ENCODE data around the gene HSPB9.

HSPB9 gene

DNA sequence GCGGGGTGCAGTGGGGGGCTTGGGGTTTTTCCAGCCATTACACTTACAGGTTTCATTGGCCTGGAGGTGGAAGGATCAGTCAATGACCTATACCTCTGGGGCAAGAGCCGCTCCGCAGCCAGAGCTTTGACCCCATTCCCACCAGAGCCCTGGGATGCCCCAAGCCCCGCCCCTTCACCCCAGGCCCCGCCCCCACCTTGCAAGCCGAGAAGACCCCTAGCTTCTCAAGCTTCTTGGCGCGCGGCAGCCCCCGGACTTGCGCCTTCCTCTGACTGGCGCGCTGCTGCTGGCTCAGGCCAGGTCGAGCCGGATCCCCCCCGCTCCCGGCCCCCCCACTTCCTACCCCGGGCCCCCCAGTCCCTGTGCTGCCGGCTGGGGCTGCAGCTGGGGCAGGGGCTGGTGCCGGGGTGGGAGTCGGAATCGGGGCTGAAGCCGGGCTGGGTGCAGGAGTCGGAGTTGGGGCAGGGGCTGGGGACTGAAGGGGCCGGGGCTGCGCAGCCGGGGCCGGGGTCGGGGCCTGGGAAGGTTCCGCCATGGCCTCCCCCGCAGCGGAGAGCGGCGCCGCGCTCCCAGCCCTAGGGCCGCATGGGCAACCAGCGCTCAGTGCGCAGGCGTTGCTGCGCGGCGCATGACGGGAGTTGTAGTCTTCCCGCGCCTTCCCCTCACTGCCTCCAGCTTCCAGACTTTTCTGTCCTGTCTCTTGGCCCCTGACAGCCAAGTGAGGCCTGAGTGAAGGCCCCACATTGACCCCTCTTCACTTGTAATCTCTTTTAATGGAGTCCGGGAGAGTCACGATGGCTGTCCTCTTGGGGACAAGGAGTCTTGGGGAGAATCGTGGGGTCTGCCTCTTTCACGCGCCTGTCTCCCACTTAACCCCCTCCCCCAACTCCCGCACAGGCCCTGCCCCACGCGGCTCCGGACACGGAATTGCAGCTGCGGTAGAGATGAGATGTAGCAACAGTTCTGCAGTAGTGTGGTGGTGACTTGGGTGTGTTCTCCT lies 1.5 kb upstream of the HSPB9 start, which contains the start of gene KAT2A:
KAT2A (minus strand) TSS at position 598 of the 1,000 bp plus-strand sequence; CDS start at position 535, 63 bp downstream.
- H3K27me3 Mint-ChIP-seq, result no peaks in the 10 kb centered on the region
- peak within 1 kb of the TSS; percentile 77 for H3K4me3 Mint-ChIP-seq
- H3K36me3 Mint-ChIP-seq (ENCODE audit: low read depth), result peaks cover 30% of the 10 kb centered on the region
- H3K27ac Mint-ChIP-seq, result peak within 1 kb of the TSS; percentile 78
- H3K9me3 Mint-ChIP-seq, result no peaks in the 10 kb centered on the region
- peaks cover 35% of the 10 kb centered on the region for H3K4me1 Mint-ChIP-seq (ENCODE audit: low read depth)

DNA sequence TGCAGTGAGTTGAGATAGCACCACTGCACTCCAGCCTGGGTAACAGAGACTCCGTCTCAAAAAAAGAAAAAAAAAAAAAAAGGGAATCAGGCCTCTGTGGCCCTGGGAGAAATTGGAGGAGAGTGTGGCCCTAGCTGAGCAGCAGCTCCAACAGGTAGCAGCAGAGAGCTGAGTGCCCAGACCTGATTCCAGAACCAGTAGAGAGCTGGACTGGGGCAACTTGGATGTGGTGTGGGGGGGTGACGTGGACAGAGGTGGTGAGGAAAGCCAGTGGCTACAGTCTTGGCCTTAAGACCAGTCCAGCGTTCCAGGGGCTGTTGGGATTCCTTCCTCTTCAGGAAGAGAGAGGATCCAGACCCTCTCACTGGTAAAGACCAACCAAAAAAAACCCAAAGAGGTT lies 1.7 kb downstream of the HSPB9 start:
- no peak overlapping the region for H3K27ac Mint-ChIP-seq

DNA sequence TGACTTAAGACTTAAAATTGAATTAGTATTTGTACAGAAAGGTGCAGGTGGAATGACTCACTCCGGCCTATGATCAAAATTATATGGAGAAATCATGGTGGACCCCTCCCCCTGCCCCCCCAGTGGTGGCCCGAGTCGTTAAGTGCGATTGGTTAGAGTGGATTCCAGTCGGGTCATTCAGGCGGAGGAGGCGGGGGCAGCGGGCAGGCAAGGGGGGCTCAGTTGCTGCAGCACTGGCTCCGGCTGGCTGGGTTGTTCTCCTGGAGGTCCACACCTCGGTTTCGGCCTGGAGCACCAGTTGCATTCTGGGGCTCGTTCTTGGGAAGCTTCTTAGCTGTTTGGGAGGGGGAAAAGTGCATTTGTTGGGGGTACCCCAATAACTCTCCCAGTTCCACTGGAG lies 3.0 kb downstream of the HSPB9 start:
- H3K27ac Mint-ChIP-seq, result no peak overlapping the region
- no peak overlapping the region for H3K4me3 Mint-ChIP-seq
- peaks cover 15% of the 10 kb centered on the region for H3K4me1 Mint-ChIP-seq (ENCODE audit: low read depth)
- no peaks in the 10 kb centered on the region for H3K9me3 Mint-ChIP-seq
- peaks cover 36% of the 10 kb centered on the region for H3K36me3 Mint-ChIP-seq (ENCODE audit: low read depth)
- H3K27me3 Mint-ChIP-seq, result no peaks in the 10 kb centered on the region

More for the DNA sequence above, 1.7 kb downstream of the HSPB9 start:
- no peaks in the 10 kb centered on the region for H3K27me3 Mint-ChIP-seq
- peaks cover 26% of the 10 kb centered on the region for H3K36me3 Mint-ChIP-seq (ENCODE audit: low read depth)
- peaks cover 25% of the 10 kb centered on the region for H3K4me1 Mint-ChIP-seq (ENCODE audit: low read depth)
- no peak overlapping the region for H3K4me3 Mint-ChIP-seq
- H3K9me3 Mint-ChIP-seq, result no peaks in the 10 kb centered on the region

DNA sequence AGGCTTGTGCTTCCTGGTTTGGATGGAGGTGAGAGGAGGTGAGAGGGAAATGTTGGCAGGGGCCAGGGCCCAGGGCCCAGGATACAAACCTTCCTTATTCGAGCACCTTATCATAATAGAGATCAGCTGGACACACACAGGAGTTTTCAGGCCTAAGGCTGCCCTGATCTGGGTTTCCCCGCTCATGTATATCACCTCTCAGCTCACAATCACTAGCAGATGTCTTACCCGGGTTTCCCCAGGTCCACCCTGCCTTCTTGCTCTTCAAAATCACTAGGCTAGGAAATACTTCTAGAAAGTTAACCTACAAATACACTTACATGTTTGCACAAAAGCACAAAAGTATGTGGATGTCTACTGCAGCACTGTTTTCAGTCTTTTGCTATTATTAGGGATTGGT lies 4.2 kb downstream of the HSPB9 start:
- no peak overlapping the region for H3K4me3 Mint-ChIP-seq
- peaks cover 43% of the 10 kb centered on the region for H3K36me3 Mint-ChIP-seq (ENCODE audit: low read depth)
- H3K9me3 Mint-ChIP-seq, result no peaks in the 10 kb centered on the region
- peaks cover 21% of the 10 kb centered on the region for H3K4me1 Mint-ChIP-seq (ENCODE audit: low read depth)
- H3K27me3 Mint-ChIP-seq, result no peaks in the 10 kb centered on the region
- H3K27ac Mint-ChIP-seq, result peak overlapping the region; percentile 14

DNA sequence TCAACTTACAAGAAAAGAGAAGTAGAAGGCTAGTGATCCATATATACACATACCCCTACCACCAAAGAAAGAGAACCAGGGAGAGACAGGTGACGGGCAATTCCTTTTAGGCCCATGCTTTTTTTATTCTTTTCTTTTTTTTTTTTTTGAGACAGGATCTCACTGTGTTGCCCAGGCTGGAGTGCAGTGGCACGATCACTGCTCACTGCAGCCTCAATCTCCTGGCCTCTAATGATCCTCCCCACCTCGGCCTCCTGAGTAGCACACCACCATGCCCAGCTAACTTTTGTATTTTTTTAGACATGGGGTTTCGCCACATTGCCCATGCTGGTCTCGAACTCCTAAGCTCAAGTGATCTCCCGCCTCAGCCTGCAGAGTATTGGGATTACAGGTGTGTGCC lies 4.8 kb downstream of the HSPB9 start:
- Mint-ChIP-seq H3K36me3 (ENCODE audit: low read depth) (peaks cover 43% of the 10 kb centered on the region), H3K4me1 (ENCODE audit: low read depth) (peaks cover 27% of the 10 kb centered on the region), H3K4me3 (no peak overlapping the region), H3K9me3 (no peaks in the 10 kb centered on the region), H3K27me3 (no peaks in the 10 kb centered on the region), H3K27ac (peak overlapping the region; percentile 14)

DNA sequence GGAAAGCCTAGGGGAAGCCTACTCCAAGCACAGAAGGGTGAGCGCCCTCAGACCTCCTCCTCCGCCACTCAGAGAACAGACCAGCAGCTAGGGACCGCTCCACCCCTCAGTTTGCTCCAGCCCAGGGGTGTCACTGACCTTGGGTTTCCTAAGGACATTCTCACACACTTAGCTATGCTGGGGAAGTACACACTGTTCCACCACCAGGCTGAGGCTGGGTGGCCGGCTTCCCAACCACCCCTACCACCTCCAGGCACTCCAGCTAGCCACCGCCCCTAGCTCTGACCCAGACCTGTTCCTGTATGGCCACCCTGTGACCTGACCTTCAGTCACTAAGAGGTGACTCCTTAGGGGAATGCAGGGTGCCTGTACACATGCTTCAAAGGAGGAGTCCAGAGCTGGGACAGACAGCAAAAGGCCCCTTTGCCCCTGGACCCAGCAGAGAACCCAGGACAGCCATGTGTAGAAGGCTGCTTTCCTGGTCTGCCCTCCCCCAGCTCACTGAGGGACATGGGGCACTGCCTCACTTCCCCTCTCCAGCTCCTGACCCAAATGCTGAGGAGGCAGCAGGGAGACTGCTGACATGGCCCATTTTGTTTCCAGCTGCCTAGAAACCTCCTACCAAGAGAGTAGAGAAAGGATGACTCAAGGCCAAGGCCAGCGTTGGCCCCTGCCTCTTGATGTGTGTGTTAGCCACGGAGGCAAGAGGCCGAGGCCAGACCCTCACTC lies 6.7 kb downstream of the HSPB9 start:
- peak overlapping the region; percentile 61 for H3K27ac Mint-ChIP-seq
- H3K36me3 Mint-ChIP-seq (ENCODE audit: low read depth), result peaks cover 43% of the 10 kb centered on the region
- H3K9me3 Mint-ChIP-seq, result no peaks in the 10 kb centered on the region
- no peaks in the 10 kb centered on the region for H3K27me3 Mint-ChIP-seq
- H3K4me1 Mint-ChIP-seq (ENCODE audit: low read depth), result peaks cover 45% of the 10 kb centered on the region
- H3K4me3 Mint-ChIP-seq, result no peak overlapping the region

DNA sequence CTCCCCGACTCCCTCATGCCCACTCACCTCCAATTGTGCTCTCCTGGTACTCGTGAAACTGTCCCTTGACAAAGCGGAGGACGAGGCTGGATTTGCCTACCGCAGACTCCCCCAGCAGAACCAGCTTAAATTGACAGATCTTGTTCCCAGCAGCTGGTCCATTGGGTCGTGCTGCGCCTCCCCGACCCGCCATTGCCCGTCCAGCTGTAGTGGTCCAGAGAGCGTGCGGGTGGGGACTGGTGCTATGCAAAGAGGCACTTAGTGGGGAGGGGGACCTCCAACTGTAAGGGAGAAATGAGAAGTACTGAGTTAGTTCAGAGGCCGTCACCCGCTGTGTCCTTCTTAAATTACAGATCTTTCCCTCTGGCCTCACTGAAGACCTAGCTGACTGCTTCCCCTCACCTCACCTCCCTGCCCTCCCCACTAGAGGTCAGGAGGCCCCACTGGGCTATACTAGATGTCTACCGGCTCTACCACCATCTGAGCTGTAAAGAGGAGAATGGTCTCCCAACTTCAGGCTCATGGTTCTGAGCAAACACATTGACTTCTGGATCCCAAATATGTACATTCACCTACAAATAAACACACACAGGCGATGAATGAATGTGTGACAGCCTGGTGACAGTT lies 7.8 kb downstream of the HSPB9 start:
- Mint-ChIP-seq H3K4me1 (ENCODE audit: low read depth) (peaks cover 53% of the 10 kb centered on the region), H3K4me3 (no peak overlapping the region), H3K36me3 (ENCODE audit: low read depth) (peaks cover 49% of the 10 kb centered on the region), H3K9me3 (no peaks in the 10 kb centered on the region), H3K27me3 (no peaks in the 10 kb centered on the region), H3K27ac (peak overlapping the region; percentile 58)

DNA sequence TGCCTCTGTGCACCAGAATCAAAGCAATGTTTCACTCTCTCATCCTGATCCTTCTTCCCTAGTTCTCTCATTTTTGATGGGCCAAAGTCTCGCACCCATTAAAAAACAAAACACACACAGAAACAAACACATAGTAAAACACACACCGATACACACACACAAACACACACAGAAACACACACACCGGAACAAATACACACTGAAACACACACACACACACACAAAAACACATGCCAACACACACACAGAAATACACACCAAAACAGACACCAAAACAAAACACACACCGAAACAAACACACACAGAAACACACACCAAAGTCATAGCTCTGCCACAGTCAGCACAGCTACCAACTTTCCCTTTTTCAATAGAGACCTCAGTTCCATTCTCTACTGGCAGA lies 8.6 kb downstream of the HSPB9 start:
- Mint-ChIP-seq H3K4me1 (ENCODE audit: low read depth) (peaks cover 61% of the 10 kb centered on the region), H3K27ac (peak overlapping the region; percentile 13), H3K9me3 (no peaks in the 10 kb centered on the region), H3K4me3 (no peak overlapping the region), H3K36me3 (ENCODE audit: low read depth) (peaks cover 47% of the 10 kb centered on the region), H3K27me3 (no peaks in the 10 kb centered on the region)

DNA sequence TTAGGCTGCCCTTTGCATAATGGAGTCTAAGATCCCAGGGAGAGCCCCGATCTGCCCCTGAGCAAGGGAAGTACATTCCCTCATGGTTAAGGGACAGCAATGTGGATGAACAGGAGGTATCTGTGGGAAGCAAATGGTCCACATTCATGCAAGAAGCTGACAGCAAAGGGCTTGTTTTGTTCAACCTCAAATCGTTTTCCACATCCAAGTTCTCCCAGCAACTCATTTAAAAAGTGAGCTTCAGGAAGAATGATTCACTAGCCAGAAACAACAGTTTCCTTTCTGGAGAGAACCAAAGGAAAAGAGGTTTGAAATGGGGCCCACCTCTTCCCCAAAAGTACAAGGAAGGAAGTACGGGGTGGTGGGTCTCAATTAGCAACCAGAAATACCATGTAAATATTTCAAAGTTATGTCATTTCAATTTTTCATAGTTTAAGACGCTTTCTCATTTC lies 9.4 kb downstream of the HSPB9 start:
- Mint-ChIP-seq H3K27ac (no peak overlapping the region), H3K9me3 (no peaks in the 10 kb centered on the region), H3K27me3 (no peaks in the 10 kb centered on the region), H3K4me1 (ENCODE audit: low read depth) (peaks cover 69% of the 10 kb centered on the region), H3K36me3 (ENCODE audit: low read depth) (peaks cover 46% of the 10 kb centered on the region), H3K4me3 (no peak overlapping the region)

DNA sequence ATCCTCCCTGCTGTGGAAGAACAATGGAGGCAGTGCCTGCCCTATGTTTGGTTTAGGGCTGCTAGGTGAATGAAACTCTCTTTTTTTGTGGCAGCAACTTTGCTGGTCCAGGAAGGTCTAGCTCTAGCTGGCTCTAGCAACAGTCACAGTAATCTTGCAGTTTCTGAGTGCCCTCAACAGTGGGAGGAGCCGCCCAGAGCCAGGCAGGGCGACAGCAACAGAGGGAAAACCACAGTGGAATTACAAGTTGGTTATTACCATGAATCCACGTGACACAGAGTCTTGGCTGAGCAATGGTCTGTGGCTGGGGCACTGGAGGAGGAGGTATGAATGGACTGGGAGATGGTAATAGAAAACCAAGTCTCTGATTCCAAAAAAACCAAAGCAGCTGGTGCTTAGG lies 10.3 kb downstream of the HSPB9 start:
- Mint-ChIP-seq H3K4me1 (ENCODE audit: low read depth) (peaks cover 69% of the 10 kb centered on the region), H3K36me3 (ENCODE audit: low read depth) (peaks cover 45% of the 10 kb centered on the region), H3K4me3 (peak overlapping the region; percentile 25)

DNA sequence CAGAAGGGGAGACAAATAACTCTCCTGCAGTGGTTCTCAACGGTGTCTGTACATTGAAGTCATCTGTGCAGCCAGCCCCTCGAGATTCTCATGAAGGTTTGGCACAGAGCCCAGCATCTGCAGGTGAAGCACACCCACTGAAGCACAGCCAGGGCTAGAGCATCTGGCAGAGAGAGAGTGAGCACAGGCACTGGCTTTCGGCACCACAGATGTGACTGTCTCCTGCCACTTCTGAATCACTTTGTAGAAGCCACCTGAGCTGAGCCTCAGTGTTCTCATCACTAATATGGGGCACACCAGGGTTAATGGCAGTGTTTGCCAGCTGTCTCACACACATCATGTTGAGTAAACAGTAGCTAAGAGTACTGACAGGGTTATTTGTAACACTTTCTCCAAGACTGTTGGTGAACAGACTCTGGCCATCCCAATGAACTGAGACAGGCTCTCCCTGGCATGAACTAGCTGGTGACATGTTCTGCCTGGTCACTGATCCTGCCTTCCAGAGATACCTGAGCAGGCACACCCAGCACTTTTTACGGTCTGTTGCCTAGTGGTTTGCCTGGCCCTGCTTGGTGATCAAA lies 10.9 kb downstream of the HSPB9 start:
- peaks cover 41% of the 10 kb centered on the region for H3K36me3 Mint-ChIP-seq (ENCODE audit: low read depth)
- H3K4me3 Mint-ChIP-seq, result peak overlapping the region; percentile 25
- peak overlapping the region; percentile 82 for H3K27ac Mint-ChIP-seq
- no peaks in the 10 kb centered on the region for H3K27me3 Mint-ChIP-seq
- no peaks in the 10 kb centered on the region for H3K9me3 Mint-ChIP-seq
- H3K4me1 Mint-ChIP-seq (ENCODE audit: low read depth), result peaks cover 65% of the 10 kb centered on the region

More for the DNA sequence above, 10.3 kb downstream of the HSPB9 start:
- Mint-ChIP-seq H3K9me3 (no peaks in the 10 kb centered on the region), H3K27me3 (no peaks in the 10 kb centered on the region), H3K27ac (peak overlapping the region; percentile 82)

DNA sequence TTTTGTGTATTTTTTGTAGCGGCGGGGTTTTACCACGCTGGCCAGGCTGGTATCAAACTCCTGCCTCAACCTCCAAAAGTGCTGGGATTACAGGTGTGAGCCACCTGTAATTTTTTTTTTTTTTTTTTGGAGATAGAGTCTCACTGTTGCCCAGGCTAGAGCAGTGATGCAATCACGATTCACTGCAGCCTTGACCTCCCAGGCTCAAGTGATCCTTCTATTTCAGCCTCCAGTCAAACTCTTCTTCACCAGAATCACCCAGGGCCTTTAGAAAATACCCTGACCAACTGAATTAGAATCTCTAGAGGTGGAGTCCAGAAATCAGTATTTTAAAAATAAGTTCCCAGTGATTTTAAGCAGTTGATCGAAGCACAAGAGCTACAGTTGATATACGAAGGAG lies 12.5 kb downstream of the HSPB9 start:
- H3K27ac Mint-ChIP-seq, result peak overlapping the region; percentile 26
- H3K36me3 Mint-ChIP-seq (ENCODE audit: low read depth), result peaks cover 30% of the 10 kb centered on the region
- H3K4me3 Mint-ChIP-seq, result no peak overlapping the region

DNA sequence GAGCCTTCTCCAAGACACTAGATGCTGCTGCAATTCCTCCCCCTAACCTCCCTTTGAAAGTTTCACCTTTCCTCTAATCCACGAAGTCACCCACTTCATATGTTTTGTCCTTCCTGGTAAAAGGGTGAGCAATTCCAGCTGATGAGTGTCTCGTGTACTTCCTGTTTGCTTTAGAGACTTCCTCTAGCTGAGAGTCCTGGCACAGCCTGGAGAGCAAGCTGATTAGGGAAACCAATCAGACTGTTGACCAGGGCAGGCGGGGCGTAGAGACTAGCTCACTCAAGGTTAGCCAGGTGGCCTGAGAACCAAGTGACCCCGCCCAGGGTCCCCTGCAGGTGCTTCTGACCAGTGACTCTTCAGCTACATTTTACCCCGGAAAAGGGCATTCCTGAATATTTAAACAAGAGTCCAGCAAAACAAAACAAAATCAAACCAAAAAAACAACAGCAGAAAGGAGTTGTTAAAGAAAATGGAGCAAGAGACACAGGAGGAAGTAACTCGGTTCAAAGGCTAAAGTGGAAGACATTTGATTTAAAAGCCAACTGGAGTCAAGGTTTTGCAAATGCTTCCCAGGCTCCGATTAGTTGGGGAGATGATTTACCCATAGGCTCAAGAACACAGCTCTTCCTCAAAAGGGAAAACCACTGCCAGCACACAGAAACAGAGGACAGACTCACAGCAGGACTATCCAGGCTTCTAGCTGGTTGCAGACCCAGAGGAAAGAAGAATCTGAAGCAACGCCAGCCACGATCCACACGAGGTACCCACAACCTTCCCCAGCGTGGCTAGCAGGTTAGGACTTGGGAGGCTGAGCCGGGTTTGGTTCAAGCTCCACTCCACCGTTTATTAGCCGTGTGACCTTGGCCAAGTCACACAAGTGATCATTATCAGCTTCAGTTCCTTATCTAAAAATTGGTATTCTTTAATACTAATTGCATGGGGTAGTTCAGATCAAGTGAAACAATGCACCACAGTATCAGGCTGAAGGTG lies 13.4 kb downstream of the HSPB9 start:
- Mint-ChIP-seq H3K27me3 (no peaks in the 10 kb centered on the region), H3K9me3 (no peaks in the 10 kb centered on the region), H3K4me3 (no peak overlapping the region), H3K36me3 (ENCODE audit: low read depth) (peaks cover 25% of the 10 kb centered on the region), H3K4me1 (ENCODE audit: low read depth) (peaks cover 58% of the 10 kb centered on the region), H3K27ac (peak overlapping the region; percentile 26)

More for the DNA sequence above, 12.5 kb downstream of the HSPB9 start:
- H3K4me1 Mint-ChIP-seq (ENCODE audit: low read depth), result peaks cover 61% of the 10 kb centered on the region
- H3K9me3 Mint-ChIP-seq, result no peaks in the 10 kb centered on the region
- no peaks in the 10 kb centered on the region for H3K27me3 Mint-ChIP-seq

Measured in stimulated activated naive CD8-positive, alpha-beta T cell treated with anti-CD3 and anti-CD28 coated beads, Interleukin-15, Interleukin-2, amounts not matched to agents 100 ng/mL and 50 ng/mL, for 24 hours (primary cell).